ENCODE results near the gene PTPRE.

DNA sequence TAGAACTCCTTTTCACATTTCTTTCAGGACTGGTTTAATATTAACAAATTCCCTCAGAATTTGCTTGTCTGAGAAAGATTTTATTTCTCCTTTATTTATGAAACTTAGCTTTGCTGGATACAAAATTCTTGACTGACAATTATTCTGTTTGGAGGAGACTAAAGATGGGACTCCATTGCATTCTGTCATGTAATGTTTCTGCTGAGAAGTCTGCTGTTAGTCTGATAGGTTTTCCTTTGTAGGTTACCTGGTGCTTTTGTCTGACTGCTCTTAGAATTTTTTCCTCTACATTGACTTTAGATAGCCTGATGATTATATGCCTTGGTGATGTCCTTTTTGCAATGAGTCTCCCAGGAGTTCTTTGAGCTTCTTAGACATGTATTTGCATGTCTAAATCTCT lies 37.6 kb upstream of the PTPRE start:
- TF ChIP-seq POLR2A (IDR thresholded peaks at IDR 0.05; ENCODE audit: low read depth, low read length): no peak
- TF ChIP-seq TAF1 (IDR thresholded peaks at IDR 0.05; ENCODE audit: low read depth, low read length): no peak
- TF ChIP-seq POLR2AphosphoS5 (IDR thresholded peaks at IDR 0.05; ENCODE audit: low read depth, low read length): no peak
- TF ChIP-seq POU2F2 (IDR thresholded peaks at IDR 0.05; ENCODE audit: low read depth, low read length): no peak
